Stimulated activated CD8-positive, alpha-beta memory T cell treated with anti-CD3 and anti-CD28 coated beads, Interleukin-2, amount 100 ng/mL, for 1 hour (primary cell): ENCODE measurements around the gene CACNG4.

Experiments
- DNase-seq, 2 donors: peaks; one replicate each; pipeline ENCODE4 v3.0.0-alpha.2; 2020; ENCODE audit warnings: low read depth in 2 of 2

The CACNG4 gene

GRCh38 chr17:66985338-66986237 lies 21.1 kb downstream of the CACNG4 start:
- DNase-seq: no peak

GRCh38 chr17:66986659-66987058 lies 22.2 kb downstream of the CACNG4 start:
- DNase-seq: no peak

GRCh38 chr17:66987059-66987616 lies 22.6 kb downstream of the CACNG4 start:
- DNase-seq: no peak

GRCh38 chr17:66988069-66988798 lies 23.7 kb downstream of the CACNG4 start:
- DNase-seq: no peak

GRCh38 chr17:66989076-66989475 lies 24.6 kb downstream of the CACNG4 start:
- no peak for DNase-seq

- DNase-seq: no peak
Measured at GRCh38 chr17:66989579-66989978, 25.1 kb downstream of the CACNG4 start.

- no peak for DNase-seq
Measured at GRCh38 chr17:66990047-66990446, 25.5 kb downstream of the CACNG4 start.

GRCh38 chr17:66992911-66993442 lies 28.5 kb downstream of the CACNG4 start:
- no peak for DNase-seq

- no peak for DNase-seq
Measured at GRCh38 chr17:66994361-66994760, 29.9 kb downstream of the CACNG4 start.

- DNase-seq: no peak
Measured at GRCh38 chr17:66994930-66995535, 30.5 kb downstream of the CACNG4 start.

- no peak for DNase-seq
Measured at GRCh38 chr17:66995944-66996343, 31.4 kb downstream of the CACNG4 start.

- no peak for DNase-seq
Measured at GRCh38 chr17:66996926-66997325, 32.4 kb downstream of the CACNG4 start.

- DNase-seq: no peak
Measured at GRCh38 chr17:67003231-67003630, 38.7 kb downstream of the CACNG4 start.

- no peak for DNase-seq
Measured at GRCh38 chr17:67004181-67004580, 39.7 kb downstream of the CACNG4 start.

- DNase-seq: no peak
Measured at GRCh38 chr17:67007266-67007665, 42.8 kb downstream of the CACNG4 start.

GRCh38 chr17:67008101-67008500 lies 43.6 kb downstream of the CACNG4 start:
- DNase-seq: no peak

- DNase-seq: no peak
Measured at GRCh38 chr17:67011527-67012175, 47.1 kb downstream of the CACNG4 start.

GRCh38 chr17:67013891-67014290 lies 49.4 kb downstream of the CACNG4 start:
- no peak for DNase-seq

- no peak for DNase-seq
Measured at GRCh38 chr17:67015001-67015400, 50.5 kb downstream of the CACNG4 start.

- DNase-seq: no peak
Measured at GRCh38 chr17:67016039-67016762, 51.7 kb downstream of the CACNG4 start.

GRCh38 chr17:67017910-67018309 lies 53.4 kb downstream of the CACNG4 start:
- no peak for DNase-seq
